ENCODE measurements around the gene RFLNA.

DNA sequence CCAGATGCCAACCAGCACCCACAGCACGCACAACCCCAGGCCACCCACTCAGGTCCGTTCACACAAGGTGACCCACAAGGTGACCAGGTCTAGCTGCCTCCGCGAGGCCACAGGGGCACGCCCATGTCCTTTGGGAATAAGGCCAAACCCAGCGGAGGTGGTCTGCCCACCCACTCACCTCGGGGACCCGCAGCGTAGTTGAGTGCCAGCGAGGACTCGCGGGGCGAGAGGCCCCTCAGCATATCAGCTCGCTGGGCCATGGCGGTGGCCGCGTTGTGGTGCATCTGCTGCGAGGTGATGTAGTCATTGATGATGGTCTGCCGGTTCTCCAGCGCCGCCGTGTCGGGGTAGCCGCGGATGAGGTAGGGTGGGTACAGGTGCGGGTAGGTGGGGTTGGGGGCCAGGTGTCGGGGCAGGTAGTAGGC is 46.8 kb downstream of the RFLNA start:
- TF ChIP-seq, protein P1, sequence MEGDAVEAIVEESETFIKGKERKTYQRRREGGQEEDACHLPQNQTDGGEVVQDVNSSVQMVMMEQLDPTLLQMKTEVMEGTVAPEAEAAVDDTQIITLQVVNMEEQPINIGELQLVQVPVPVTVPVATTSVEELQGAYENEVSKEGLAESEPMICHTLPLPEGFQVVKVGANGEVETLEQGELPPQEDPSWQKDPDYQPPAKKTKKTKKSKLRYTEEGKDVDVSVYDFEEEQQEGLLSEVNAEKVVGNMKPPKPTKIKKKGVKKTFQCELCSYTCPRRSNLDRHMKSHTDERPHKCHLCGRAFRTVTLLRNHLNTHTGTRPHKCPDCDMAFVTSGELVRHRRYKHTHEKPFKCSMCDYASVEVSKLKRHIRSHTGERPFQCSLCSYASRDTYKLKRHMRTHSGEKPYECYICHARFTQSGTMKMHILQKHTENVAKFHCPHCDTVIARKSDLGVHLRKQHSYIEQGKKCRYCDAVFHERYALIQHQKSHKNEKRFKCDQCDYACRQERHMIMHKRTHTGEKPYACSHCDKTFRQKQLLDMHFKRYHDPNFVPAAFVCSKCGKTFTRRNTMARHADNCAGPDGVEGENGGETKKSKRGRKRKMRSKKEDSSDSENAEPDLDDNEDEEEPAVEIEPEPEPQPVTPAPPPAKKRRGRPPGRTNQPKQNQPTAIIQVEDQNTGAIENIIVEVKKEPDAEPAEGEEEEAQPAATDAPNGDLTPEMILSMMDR (IDR thresholded peaks at IDR 0.05) = no peak
- TF ChIP-seq POLR2A (IDR thresholded peaks at IDR 0.05) (no peak), POLR2AphosphoS5 (IDR thresholded peaks at IDR 0.05) (no peak)
